SK-N-SH (cell line): Measurements from ENCODE around the gene TSC1. TPM values are rescaled to one million over a fixed set of nuclear protein-coding genes. Genes with fewer than 3 reads are reported as not detected.

Source experiments
- CTCF ChIA-PET: fragments of 300-600, 350-600 bp; formaldehyde crosslinking; extraction: SDS; loops from one replicate; lab custom pipeline; 2021; lab: Yijun Ruan, JAX
- POLR2A ChIA-PET: fragments of 350-600 bp; sonication (Branson Sonifier 250); formaldehyde crosslinking; extraction: SDS; loops from one replicate; lab custom pipeline; 2020; ENCODE audit warnings: antibody characterized with exemption, inconsistent platforms; lab: Yijun Ruan, JAX
- DNase-seq: peaks from one replicate; pipeline ENCODE4 v3.0.0; 2012
- H2AFZ ChIP-seq: fragments of 200-600 bp; sonication (generic); 2 replicates; pipeline ENCODE4 v1.8.1; 2016; ENCODE audit warnings: antibody characterized with exemption, mild to moderate bottlenecking, low read depth
- H3F3A ChIP-seq: fragments of 200-600 bp; sonication (generic); replicated peaks from 2 replicates; pipeline ENCODE3; 2016; ENCODE audit warnings: antibody characterized with exemption, mild to moderate bottlenecking; ENCODE audit not compliant: insufficient read depth
- H3K27ac ChIP-seq, 2 experiments: fragments of 200-500 bp in 1 of 2; fragments of 200-600 bp in 1 of 2; sonication (Bioruptor generic) in 1 of 2; sonication (generic), shearing (Covaris generic) in 1 of 2; 2 replicates each; pipeline versions ENCODE4 v1.5.1 to v1.6.1; 2014 to 2016; ENCODE audit warnings: low read depth in 2 of 2, inconsistent platforms in 1 of 2, low read length in 1 of 2, mild to moderate bottlenecking in 1 of 2, mixed read lengths in 1 of 2
- H3K27me3 ChIP-seq: fragments of 200-600 bp; sonication (generic), shearing (Covaris generic); 2 replicates; pipeline ENCODE4 v1.6.1; 2016; ENCODE audit warnings: mixed run types; ENCODE audit not compliant: insufficient read depth
- H3K36me3 ChIP-seq, 2 experiments: fragments of 200-500 bp in 1 of 2; fragments of 200-600 bp in 1 of 2; sonication (Bioruptor generic) in 1 of 2; sonication (generic) in 1 of 2; replicated peaks in 1 of 2; 2 replicates each; pipeline versions ENCODE3 to v1.5.1; 2014 to 2016; ENCODE audit warnings: low read length in 1 of 2, mild to moderate bottlenecking in 1 of 2; ENCODE audit not compliant: insufficient read depth in 2 of 2, control insufficient read depth in 1 of 2
- H3K4me1 ChIP-seq, 2 experiments: fragments of 200-500 bp in 1 of 2; fragments of 200-600 bp in 1 of 2; sonication (Bioruptor generic) in 1 of 2; sonication (generic), shearing (Covaris generic) in 1 of 2; 2 replicates each; pipeline versions ENCODE4 v1.5.1 to v1.6.1; 2014 to 2016; ENCODE audit warnings: low read depth in 1 of 2, low read length in 1 of 2, mixed run types in 1 of 2; ENCODE audit not compliant: insufficient read depth in 2 of 2, control insufficient read depth in 1 of 2
- H3K4me2 ChIP-seq: fragments of 200-600 bp; sonication (generic), shearing (Covaris generic); 2 replicates; pipeline ENCODE4 v1.6.1; 2017; ENCODE audit warnings: mixed run types
- H3K4me3 ChIP-seq, 2 experiments: fragments of 200-500 bp in 1 of 2; fragments of 200-600 bp in 1 of 2; sonication (Bioruptor generic) in 1 of 2; sonication (generic), shearing (Covaris generic) in 1 of 2; 2 replicates each; pipeline versions ENCODE4 v1.5.1 to v1.8.1; 2014 to 2016; ENCODE audit warnings: low read depth in 2 of 2, inconsistent platforms in 1 of 2, low read length in 1 of 2, mild to moderate bottlenecking in 1 of 2, mixed read lengths in 1 of 2, moderate library complexity in 1 of 2
- H3K79me2 ChIP-seq: fragments of 200-600 bp; sonication (generic); 2 replicates; pipeline ENCODE4 v1.8.1; 2017; ENCODE audit warnings: mild to moderate bottlenecking; ENCODE audit not compliant: insufficient read depth
- H3K9ac ChIP-seq: fragments of 200-600 bp; sonication (generic); 2 replicates; pipeline ENCODE4 v1.6.1; 2017; ENCODE audit warnings: mixed run types
- H3K9me2 ChIP-seq: fragments of 200-600 bp; sonication (generic); 2 replicates; pipeline ENCODE4 v1.6.1; 2017; ENCODE audit warnings: mixed run types
- H3K9me3 ChIP-seq: fragments of 200-600 bp; sonication (generic); 2 replicates; pipeline ENCODE4 v1.6.1; 2017; ENCODE audit warnings: mixed run types, mild to moderate bottlenecking, moderate library complexity
- H4K20me1 ChIP-seq: fragments of 200-600 bp; sonication (generic); 2 replicates; pipeline ENCODE4 v1.6.1; 2017; ENCODE audit warnings: mild to moderate bottlenecking, mixed run types; ENCODE audit not compliant: insufficient read depth
- ELF1 ChIP-seq: IDR thresholded peaks from 2 replicates; pipeline ENCODE4 v1.4.0; 2012
- EZH2phosphoT487 ChIP-seq: fragments of 200-600 bp; sonication (generic); IDR thresholded peaks from 2 replicates; pipeline ENCODE4 v1.6.1; 2017; ENCODE audit warnings: low read depth, mixed run types, mild to moderate bottlenecking, antibody characterized with exemption, moderate library complexity, borderline replicate concordance
- FOSL2 ChIP-seq: IDR thresholded peaks from 2 replicates; pipeline ENCODE4 v1.4.0; 2012; ENCODE audit warnings: low read depth, mild to moderate bottlenecking, moderate library complexity, borderline replicate concordance
- GABPA ChIP-seq: IDR thresholded peaks from 2 replicates; pipeline ENCODE4 v1.4.0; 2012; ENCODE audit warnings: low read depth, mild to moderate bottlenecking
- IRF3 ChIP-seq: fragments of 150-350 bp; IDR thresholded peaks from 2 replicates; pipeline ENCODE4 v1.6.1; 2016; ENCODE audit warnings: mild to moderate bottlenecking, low read depth, low read length
- MAX ChIP-seq: IDR thresholded peaks from 2 replicates; pipeline ENCODE4 v1.4.0; 2012; ENCODE audit warnings: low read depth
- MEF2A ChIP-seq: IDR thresholded peaks from 2 replicates; pipeline ENCODE4 v1.4.0; 2012; ENCODE audit warnings: low read depth, borderline replicate concordance
- MXI1 ChIP-seq: IDR thresholded peaks from 2 replicates; pipeline ENCODE4 v1.6.1; 2012; ENCODE audit warnings: mild to moderate bottlenecking, low read depth, low read length, improper control_type of control experiment
- NFIC ChIP-seq: IDR thresholded peaks from 2 replicates; pipeline ENCODE4 v1.4.0; 2012; ENCODE audit warnings: borderline replicate concordance
- NRF1 ChIP-seq: IDR thresholded peaks from 2 replicates; pipeline ENCODE4 v1.6.1; 2012; ENCODE audit warnings: low read depth, mild to moderate bottlenecking, low read length
- RAD21 ChIP-seq: IDR thresholded peaks from 2 replicates; pipeline ENCODE4 v1.6.1; 2012; ENCODE audit warnings: mild to moderate bottlenecking, low read length
- REST ChIP-seq: IDR thresholded peaks from 2 replicates; pipeline ENCODE4 v1.6.1; 2012; ENCODE audit warnings: mild to moderate bottlenecking, low read depth, low read length, moderate library complexity
- TAF1 ChIP-seq: IDR thresholded peaks from 2 replicates; pipeline ENCODE4 v1.6.1; 2012; ENCODE audit warnings: low read depth, mild to moderate bottlenecking, low read length, moderate library complexity, borderline replicate concordance
- YY1 ChIP-seq: IDR thresholded peaks from 2 replicates; pipeline ENCODE4 v1.4.0; 2012; ENCODE audit warnings: low read depth, mild to moderate bottlenecking
- WGBS: methylation state at CpG from one replicate; pipeline ENCODE4 v1.1.6; 2017; ENCODE audit warnings: low lambda C conversion rate; 5-methylcytosine and 5-hydroxymethylcytosine counted together
- polyA plus RNA-seq, 3 experiments: library from polyadenylated mRNA; depleted of rRNA; stranded (reverse); fragments of >200 nt; gene quantifications; 2 replicates each; pipeline ENCODE4 v1.2.3, GENCODE V29; 2012
- TF ChIP-seq, protein P1 (sequence below): IDR thresholded peaks from 2 replicates; pipeline ENCODE4; 2012

TSC1 gene
- polyA plus RNA-seq, 1 of the 3 experiments (the other 2 are of a cell fraction): 18.3 TPM

GRCh38 chr9:132888151-132888550 is 56.3 kb downstream of the TSC1 start:
- no peak overlapping the region for H3K9ac ChIP-seq
- H3F3A ChIP-seq: no peaks in the 10 kb centered on the region
- H3K4me1 ChIP-seq: no peaks in the 10 kb centered on the region
- no peak overlapping the region for H3K4me2 ChIP-seq
- no peaks in the 10 kb centered on the region for H3K79me2 ChIP-seq
- H3K4me3 ChIP-seq: no peak overlapping the region
- TF ChIP-seq ELF1 (no peak), MXI1 (no peak), RAD21 (no peak), EZH2phosphoT487 (no peak), IRF3 (no peak)
- TF ChIP-seq, protein P1, sequence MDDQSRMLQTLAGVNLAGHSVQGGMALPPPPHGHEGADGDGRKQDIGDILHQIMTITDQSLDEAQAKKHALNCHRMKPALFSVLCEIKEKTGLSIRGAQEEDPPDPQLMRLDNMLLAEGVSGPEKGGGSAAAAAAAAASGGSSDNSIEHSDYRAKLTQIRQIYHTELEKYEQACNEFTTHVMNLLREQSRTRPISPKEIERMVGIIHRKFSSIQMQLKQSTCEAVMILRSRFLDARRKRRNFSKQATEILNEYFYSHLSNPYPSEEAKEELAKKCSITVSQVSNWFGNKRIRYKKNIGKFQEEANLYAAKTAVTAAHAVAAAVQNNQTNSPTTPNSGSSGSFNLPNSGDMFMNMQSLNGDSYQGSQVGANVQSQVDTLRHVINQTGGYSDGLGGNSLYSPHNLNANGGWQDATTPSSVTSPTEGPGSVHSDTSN: no peak
- TF ChIP-seq, all 33 proteins: peak for 0
- POLR2A ChIA-PET: no interaction called here
- DNase-seq: no peak
- H2AFZ ChIP-seq: no peak overlapping the region
- H3K9me3 ChIP-seq: no peaks in the 10 kb centered on the region
- WGBS: 94% methylated on average over 14 of the region's 18 CpGs
- no peak overlapping the region for H3K27ac ChIP-seq
- peaks cover 0 to 9% of the 10 kb centered on the region in 2 experiments for H3K36me3 ChIP-seq
- CTCF ChIA-PET: interaction anchor here (1.2 kb wide), 1 partner anchor 14 kb away, joined by 7 read pairs; no protein-coding TSS in a partner anchor
- no peaks in the 10 kb centered on the region for H4K20me1 ChIP-seq
- H3K9me2 ChIP-seq: no peaks in the 10 kb centered on the region
- H3K27me3 ChIP-seq: no peaks in the 10 kb centered on the region

GRCh38 chr9:132887181-132888120 is 57.0 kb downstream of the TSC1 start:
- no peak for DNase-seq
- Histone ChIP-seq H3K36me3 (peaks cover 0 to 3% of the 10 kb centered on the region in 2 experiments), H3K27ac (no peak overlapping the region), H3K4me2 (no peak overlapping the region), H3K4me1 (no peaks in the 10 kb centered on the region), H3K4me3 (no peak overlapping the region), H3K9me2 (no peaks in the 10 kb centered on the region), H3F3A (no peaks in the 10 kb centered on the region), H3K9ac (no peak overlapping the region), H2AFZ (no peak overlapping the region), H3K9me3 (no peaks in the 10 kb centered on the region), H3K27me3 (no peaks in the 10 kb centered on the region), H4K20me1 (no peaks in the 10 kb centered on the region), H3K79me2 (no peaks in the 10 kb centered on the region)
- CTCF ChIA-PET: interaction anchor here (1.2 kb wide), 1 partner anchor 14 kb away, joined by 7 read pairs; no protein-coding TSS in a partner anchor
- POLR2A ChIA-PET: no interaction called here
- WGBS: 88% methylated on average over 14 of the region's 18 CpGs
- TF ChIP-seq MXI1: no peak
- TF ChIP-seq IRF3: no peak
- no peak for TF ChIP-seq REST
- no peak for TF ChIP-seq MEF2A
- TF ChIP-seq GABPA: no peak
- no peak for TF ChIP-seq FOSL2
- no peak for TF ChIP-seq NRF1
- no peak for TF ChIP-seq MAX
- TF ChIP-seq, protein P1: no peak
- TF ChIP-seq NFIC: no peak
- no peak for TF ChIP-seq TAF1
- no peak for TF ChIP-seq YY1
- no peak for TF ChIP-seq RAD21
